GM12878 (cell line): ENCODE results near the gene FBXL22. TPM values are rescaled to one million over a fixed set of nuclear protein-coding genes. Genes with fewer than 3 reads are reported as not detected.

Source experiments
- ATAC-seq: fragments of 200-7000 bp; cut with Tn5 transposase; 3 replicates; pipeline ENCODE4 v1.9.1; 2020; ENCODE audit warnings: mild to moderate bottlenecking, moderate library complexity
- BruUV-seq: library from RNA; stranded (reverse); fragments of 400-500 nt; replicated peaks from 2 replicates; lab custom pipeline; 2021; lab: Mats Ljungman, UMichigan
- CTCF ChIA-PET: fragments of 300-600 bp; sonication (Branson Sonifier 250); formaldehyde crosslinking; extraction: SDS; loops from one replicate; lab custom pipeline; 2021; ENCODE audit warnings: inconsistent platforms; lab: Yijun Ruan, JAX
- POLR2A ChIA-PET: fragments of 350-600 bp; formaldehyde crosslinking; extraction: SDS; loops from one replicate; lab custom pipeline; 2021; ENCODE audit warnings: inconsistent platforms; lab: Charles Lee
- RAD21 ChIA-PET: fragments of 300-600 bp; sonication (Branson Sonifier 250); formaldehyde crosslinking; loops from one replicate; lab custom pipeline; 2023; ENCODE audit warnings: antibody characterized with exemption; ENCODE audit not compliant: unreplicated experiment; lab: Charles Lee
- SMC1A ChIA-PET: fragments of 300-600 bp; sonication (Branson Sonifier 250); formaldehyde crosslinking; loops from one replicate; lab custom pipeline; 2023; ENCODE audit not compliant: unreplicated experiment, uncharacterized antibody; lab: Charles Lee
- DNase-seq: peaks from one replicate; pipeline ENCODE4 v3.0.0-alpha.2; 2011; ENCODE audit warnings: low read depth, low spot score
- FAIRE-seq: peaks from 3 replicates; lab custom pipeline; 2011; peaks lifted over from hg19 to GRCh38; lab: Jason Lieb, UNC
- H2AFZ ChIP-seq: 2 replicates; pipeline ENCODE4 v1.6.0; 2011; ENCODE audit warnings: low read depth, low read length, control low read depth; ENCODE audit not compliant: control insufficient read depth
- H3K27ac ChIP-seq: 2 replicates; pipeline ENCODE4 v1.5.1; 2011; ENCODE audit warnings: control low read depth; ENCODE audit not compliant: control insufficient read depth, insufficient read depth
- H3K27me3 ChIP-seq, 2 experiments: replicated peaks in 1 of 2; 2 replicates each; pipeline versions ENCODE4 v1.6.0 to v1.6.1; 2011; ENCODE audit warnings: low read length in 1 of 2; ENCODE audit not compliant: control insufficient read depth in 2 of 2, insufficient read depth in 2 of 2
- H3K36me3 ChIP-seq, 2 experiments: 2 replicates each; pipeline ENCODE4 v1.5.1; 2011; ENCODE audit warnings: low read length in 1 of 2; ENCODE audit not compliant: control insufficient read depth in 2 of 2, insufficient read depth in 2 of 2
- H3K4me1 ChIP-seq: 2 replicates; pipeline ENCODE4 v1.6.1; 2011; ENCODE audit warnings: mild to moderate bottlenecking, low read length, moderate library complexity, mixed read lengths; ENCODE audit not compliant: control insufficient read depth, insufficient read depth
- H3K4me2 ChIP-seq: 2 replicates; pipeline ENCODE4 v1.6.0; 2011; ENCODE audit warnings: control low read depth; ENCODE audit not compliant: control insufficient read depth, insufficient read depth
- H3K4me3 ChIP-seq: fragments of 200-600 bp; sonication (generic); 2 replicates; pipeline ENCODE4 v1.5.1; 2016
- H3K79me2 ChIP-seq: 2 replicates; pipeline ENCODE4 v1.6.0; 2011; ENCODE audit warnings: low read length; ENCODE audit not compliant: control insufficient read depth, insufficient read depth
- H3K9ac ChIP-seq: 2 replicates; pipeline ENCODE4 v1.8.0; 2011; ENCODE audit warnings: low read length, control low read depth, mixed read lengths; ENCODE audit not compliant: control insufficient read depth, insufficient read depth
- H3K9me3 ChIP-seq: replicated peaks from 3 replicates; pipeline ENCODE4 v1.5.1; 2011; ENCODE audit warnings: mild to moderate bottlenecking, low read length; ENCODE audit not compliant: control insufficient read depth, insufficient read depth
- H4K20me1 ChIP-seq: 2 replicates; pipeline ENCODE4 v1.6.0; 2011; ENCODE audit not compliant: control insufficient read depth, insufficient read depth
- CBX3 ChIP-seq: fragments of 200-600 bp; sonication (generic); IDR thresholded peaks from 2 replicates; pipeline ENCODE4 v1.6.1; 2016; ENCODE audit warnings: low read depth, borderline replicate concordance
- CHD2 ChIP-seq: IDR thresholded peaks from 2 replicates; pipeline ENCODE4 v1.6.1; 2011; ENCODE audit warnings: low read depth, low read length, improper control_type of control experiment, borderline replicate concordance
- CHD4 ChIP-seq: fragments of 200-600 bp; sonication (generic); IDR thresholded peaks from 2 replicates; pipeline ENCODE4 v1.6.1; 2016; ENCODE audit warnings: mild to moderate bottlenecking
- ELK1 ChIP-seq: IDR thresholded peaks from 2 replicates; pipeline ENCODE4 v1.6.1; 2012; ENCODE audit warnings: low read depth, low read length, improper control_type of control experiment
- FOXM1 ChIP-seq: IDR thresholded peaks from 2 replicates; pipeline ENCODE4 v1.6.1; 2012; ENCODE audit warnings: low read depth, mild to moderate bottlenecking, inconsistent platforms, low read length, moderate library complexity
- GATAD2B ChIP-seq: fragments of 450-650 bp; conservative IDR thresholded peaks from 2 replicates; pipeline ENCODE4 v1.6.1; 2017; ENCODE audit warnings: low read depth, mild to moderate bottlenecking, moderate library complexity
- HDGF ChIP-seq: fragments of 450-650 bp; IDR thresholded peaks from 2 replicates; pipeline ENCODE4 v1.6.1; 2016; ENCODE audit warnings: antibody characterized with exemption
- IKZF2 ChIP-seq, 2 experiments: fragments of 450-650 bp; IDR thresholded peaks; 2 replicates each; pipeline ENCODE4 v1.6.1; 2017; ENCODE audit warnings: mild to moderate bottlenecking in 2 of 2, moderate library complexity in 2 of 2
- MTA2 ChIP-seq: fragments of 450-650 bp; IDR thresholded peaks from 2 replicates; pipeline ENCODE4 v1.6.1; 2016; ENCODE audit warnings: low read depth, mild to moderate bottlenecking, moderate library complexity
- MYC ChIP-seq: IDR thresholded peaks from 2 replicates; pipeline ENCODE4 v1.6.1; 2011; ENCODE audit warnings: mild to moderate bottlenecking, low read length, moderate library complexity, inconsistent platforms; ENCODE audit not compliant: insufficient read depth, insufficient replicate concordance, insufficient read length, severe bottlenecking
- NRF1 ChIP-seq: conservative IDR thresholded peaks from 2 replicates; pipeline ENCODE4 v1.6.1; 2011; ENCODE audit warnings: mild to moderate bottlenecking, low read depth, low read length, improper control_type of control experiment
- RAD21 ChIP-seq: IDR thresholded peaks from 2 replicates; pipeline ENCODE4 v1.6.1; 2011; ENCODE audit warnings: mild to moderate bottlenecking, low read depth, low read length, moderate library complexity; ENCODE audit not compliant: insufficient read depth
- SKIL ChIP-seq: fragments of 450-650 bp; IDR thresholded peaks from 2 replicates; pipeline ENCODE4 v1.6.1; 2017; ENCODE audit warnings: mild to moderate bottlenecking, low read depth, inconsistent platforms; ENCODE audit not compliant: poor library complexity, severe bottlenecking
- WRNIP1 ChIP-seq: IDR thresholded peaks from 2 replicates; pipeline ENCODE4 v1.6.1; 2011; ENCODE audit warnings: low read depth, low read length, improper control_type of control experiment, borderline replicate concordance
- WGBS: methylation state at CpG from one replicate; pipeline ENCODE4 v1.1.6; 2016; ENCODE audit warnings: low lambda C conversion rate; ENCODE audit not compliant: insufficient replicate concordance, insufficient coverage; ENCODE audit errors: missing lambda C conversion rate; 5-methylcytosine and 5-hydroxymethylcytosine counted together
- in situ Hi-C: fragments of 300-500 bp; cut with MboI; formaldehyde crosslinking; loops from 9 replicates; pipeline ENCODE4 v1.14.3; 2018; ENCODE audit warnings: mixed read lengths
- intact Hi-C: fragments of 100-400 bp; cut with micrococcal nuclease; formaldehyde crosslinking; loops from one replicate; pipeline ENCODE4 v1.14.2; 2022; ENCODE audit not compliant: unreplicated experiment
- polyA plus RNA-seq, 11 experiments: library from polyadenylated mRNA; depleted of rRNA in 4 of 11; unstranded in 6 of 11; stranded (reverse) in 5 of 11; fragments of >200 nt; fragmentation: Nextera tagmentation in 4 of 11; fragmentation: Illumina TruSeq in 1 of 11; extraction: Ambion mirVana in 4 of 11; extraction: Trizol in 1 of 11; gene quantifications; 1 replicate in 1 of 11; 2 replicates in 10 of 11; pipeline versions ENCODE4 v1.2.1 to v1.2.3, GENCODE V29; 2011 to 2016; ENCODE audit warnings: inconsistent platforms in 2 of 11, missing spikeins in 2 of 11, low read depth in 1 of 11
- total RNA-seq, 4 experiments: library from RNA; depleted of rRNA in 3 of 4; stranded (reverse); fragments of >200 nt in 3 of 4; fragmentation: Illumina TruSeq in 1 of 4; extraction: Trizol in 1 of 4; gene quantifications; 2 replicates each; pipeline versions ENCODE4 v1.2.1 to v1.2.3, GENCODE V29; 2013 to 2021
- TF ChIP-seq, protein P1 (sequence below): IDR thresholded peaks from 2 replicates; pipeline ENCODE4 v1.6.1; 2012; ENCODE audit warnings: low read depth, low read length, improper control_type of control experiment

The FBXL22 gene
- total and polyA plus RNA-seq, 10 of the 15 experiments (the other 5 are each of a cell fraction or from before 2014, with no cell fraction given) = 0.05 to 2.6 (median 0.52) TPM

GRCh38 chr15:63587527-63587926 lies 9.7 kb upstream of the FBXL22 start:
- ATAC-seq = no peak
- ChIA-PET CTCF (interaction anchor here (1.5 to 1.6 kb wide), 2 partner anchors 22 to 459 kb away, joined by 3 to 4 read pairs; partner anchors contain the start of gene DAPK2), RAD21 (no interaction called here), POLR2A (interaction anchor here (0.7 kb wide), 1 partner anchor 51 kb away, joined by 3 read pairs; no protein-coding TSS in a partner anchor), SMC1A (interaction anchor here (1.1 to 1.8 kb wide), 5 partner anchors 35 to 125 kb away, joined by 3 to 8 read pairs (median 4); no protein-coding TSS in a partner anchor)
- 79% methylated on average over 2 of the region's 2 CpGs for WGBS
- no peak overlapping the region for H3K27ac ChIP-seq
- H3K4me2 ChIP-seq = no peak overlapping the region
- H3K36me3 ChIP-seq = peaks cover 11 to 32% of the 10 kb centered on the region in 2 experiments; a peak in 3 of 4 replicates
- no peak overlapping the region for H3K9ac ChIP-seq
- H3K79me2 ChIP-seq = no peaks in the 10 kb centered on the region
- BruUV-seq = no TSS peak
- DNase-seq = no peak
- H4K20me1 ChIP-seq = no peaks in the 10 kb centered on the region; the same call in 1 of the 2 replicates
- peaks cover 12% of the 10 kb centered on the region for H3K4me1 ChIP-seq
- intact Hi-C loops (no loop called here), in situ Hi-C loops (loop anchor here (25.0 kb wide), 1 partner anchor 300 kb away; the partner anchor contains the start of gene APH1B)
- no peak overlapping the region for H2AFZ ChIP-seq
- no peaks in the 10 kb centered on the region; the same call in 2 of the 3 replicates for H3K9me3 ChIP-seq
- FAIRE-seq = no peak
- no peak overlapping the region for H3K4me3 ChIP-seq
- TF ChIP-seq HDGF = no peak
- TF ChIP-seq MTA2 = no peak
- TF ChIP-seq ELK1 = no peak
- TF ChIP-seq GATAD2B = no peak
- no peak for TF ChIP-seq CHD2
- TF ChIP-seq CHD4 = no peak
- TF ChIP-seq SKIL = no peak
- no peak for TF ChIP-seq RAD21
- TF ChIP-seq NRF1 = no peak
- TF ChIP-seq CBX3 = no peak
- no peak for TF ChIP-seq MYC
- TF ChIP-seq, protein P1, sequence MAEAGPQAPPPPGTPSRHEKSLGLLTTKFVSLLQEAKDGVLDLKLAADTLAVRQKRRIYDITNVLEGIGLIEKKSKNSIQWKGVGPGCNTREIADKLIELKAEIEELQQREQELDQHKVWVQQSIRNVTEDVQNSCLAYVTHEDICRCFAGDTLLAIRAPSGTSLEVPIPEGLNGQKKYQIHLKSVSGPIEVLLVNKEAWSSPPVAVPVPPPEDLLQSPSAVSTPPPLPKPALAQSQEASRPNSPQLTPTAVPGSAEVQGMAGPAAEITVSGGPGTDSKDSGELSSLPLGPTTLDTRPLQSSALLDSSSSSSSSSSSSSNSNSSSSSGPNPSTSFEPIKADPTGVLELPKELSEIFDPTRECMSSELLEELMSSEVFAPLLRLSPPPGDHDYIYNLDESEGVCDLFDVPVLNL = no peak
- no peak for TF ChIP-seq IKZF2 (IDR thresholded peaks at IDR 0.05)
- TF ChIP-seq WRNIP1 = no peak
- TF ChIP-seq FOXM1 = no peak
- H3K27me3 ChIP-seq = no peaks in the 10 kb centered on the region
